ENCODE data around the gene CAMSAP2. TPM values are rescaled to one million over a fixed set of nuclear protein-coding genes. Genes with fewer than 3 reads are reported as not detected.

CAMSAP2 gene
- total and polyA plus RNA-seq, 5 donors from 2014 or later: 0.13 to 8.4 (median 0.60) TPM

DNA sequence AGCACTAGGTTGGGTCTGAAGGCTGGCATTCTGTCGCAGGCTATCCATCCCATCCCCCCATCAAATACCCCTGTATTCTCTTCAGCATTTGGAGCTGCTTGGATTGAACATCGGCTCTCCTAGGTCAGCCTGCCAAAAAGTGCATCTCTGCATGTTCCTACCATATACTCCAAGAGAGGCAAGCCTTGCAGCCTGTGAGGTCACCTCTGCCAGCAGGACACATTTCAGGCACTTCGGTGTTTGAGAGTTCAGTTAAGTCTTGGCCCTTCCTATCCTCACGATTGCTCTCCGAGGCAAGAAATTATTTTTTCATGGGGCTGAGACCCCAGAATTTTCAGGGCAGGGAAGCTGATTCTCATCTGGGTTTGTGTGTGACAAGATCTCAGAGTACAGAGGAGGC lies 136.7 kb downstream of the CAMSAP2 start:
- peaks cover 39% of the 10 kb centered on the region for H3K27me3 Mint-ChIP-seq
- DNase-seq (no peak), ATAC-seq (ENCODE audit: low read depth in 2 of 2) (no peak)
- peaks cover 10% of the 10 kb centered on the region for H3K27me3 ChIP-seq (ENCODE audit: control insufficient read depth, insufficient read depth, low read length)
- peaks cover 5% of the 10 kb centered on the region for H3K36me3 Mint-ChIP-seq
- peaks cover 35% of the 10 kb centered on the region for H3K4me1 ChIP-seq (ENCODE audit: control insufficient read depth, insufficient read depth, low read length, poor library complexity, severe bottlenecking)
- no peaks in the 10 kb centered on the region for H3K36me3 ChIP-seq (ENCODE audit: control insufficient read depth, insufficient read depth, low read length)
- H3K4me1 Mint-ChIP-seq: peaks cover 13 to 75% (median 30%) of the 10 kb centered on the region in 4 donors
- peak overlapping the region in 3 of 4 donors; percentile 31 to 36 (median 31) for H3K4me3 Mint-ChIP-seq
- H3K4me3 ChIP-seq (ENCODE audit: low read depth, low read length): no peak overlapping the region
- no peaks in the 10 kb centered on the region for H3K9me3 ChIP-seq (ENCODE audit: control insufficient read depth in 2 of 2, low read length in 2 of 2)
- H3K27ac Mint-ChIP-seq: peak overlapping the region in 2 of 3 donors; percentile 29 to 34
- H3K9me3 Mint-ChIP-seq: no peaks in the 10 kb centered on the region
- H3K27ac ChIP-seq (ENCODE audit: insufficient read depth, low read length, poor library complexity, severe bottlenecking): no peak overlapping the region

DNA sequence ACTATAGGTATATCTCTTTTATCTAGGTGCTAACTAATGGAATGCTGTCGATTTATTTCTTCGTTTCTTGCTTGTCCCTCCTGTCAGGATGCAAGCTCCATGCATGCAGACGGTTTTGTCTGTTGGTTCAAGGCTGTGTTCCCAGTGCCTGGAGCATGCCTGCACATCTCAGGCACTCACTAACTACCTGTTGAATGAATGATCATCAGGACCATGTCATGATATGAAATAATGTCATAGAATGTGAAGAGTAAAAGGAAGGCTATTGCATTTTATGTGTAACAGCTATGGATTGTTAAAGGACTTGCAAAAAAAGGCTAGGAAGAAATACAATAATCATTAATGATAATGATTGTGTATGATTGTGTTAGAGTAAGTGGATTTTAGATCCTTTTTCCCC lies 138.3 kb downstream of the CAMSAP2 start:
- Mint-ChIP-seq H3K4me1 (peaks cover 18 to 68% (median 21%) of the 10 kb centered on the region in 4 donors), H3K27me3 (peaks cover 30% of the 10 kb centered on the region), H3K36me3 (peaks cover 5% of the 10 kb centered on the region), H3K9me3 (no peaks in the 10 kb centered on the region), H3K4me3 (peak overlapping the region in 3 of 4 donors; percentile 23 to 59 (median 31)), H3K27ac (peak overlapping the region in 2 of 3 donors; percentile 3 to 83)
- ATAC-seq (ENCODE audit: low read depth in 2 of 2): no peak
- Histone ChIP-seq H3K36me3 (ENCODE audit: control insufficient read depth, insufficient read depth, low read length) (no peaks in the 10 kb centered on the region), H3K27ac (ENCODE audit: insufficient read depth, low read length, poor library complexity, severe bottlenecking) (peak overlapping the region; percentile 54), H3K4me1 (ENCODE audit: control insufficient read depth, insufficient read depth, low read length, poor library complexity, severe bottlenecking) (peaks cover 28% of the 10 kb centered on the region), H3K9me3 (ENCODE audit: control insufficient read depth in 2 of 2, low read length in 2 of 2) (no peaks in the 10 kb centered on the region), H3K27me3 (ENCODE audit: control insufficient read depth, insufficient read depth, low read length) (peaks cover 7% of the 10 kb centered on the region), H3K4me3 (ENCODE audit: low read depth, low read length) (peak overlapping the region; percentile 47)
- no peak for DNase-seq

DNA sequence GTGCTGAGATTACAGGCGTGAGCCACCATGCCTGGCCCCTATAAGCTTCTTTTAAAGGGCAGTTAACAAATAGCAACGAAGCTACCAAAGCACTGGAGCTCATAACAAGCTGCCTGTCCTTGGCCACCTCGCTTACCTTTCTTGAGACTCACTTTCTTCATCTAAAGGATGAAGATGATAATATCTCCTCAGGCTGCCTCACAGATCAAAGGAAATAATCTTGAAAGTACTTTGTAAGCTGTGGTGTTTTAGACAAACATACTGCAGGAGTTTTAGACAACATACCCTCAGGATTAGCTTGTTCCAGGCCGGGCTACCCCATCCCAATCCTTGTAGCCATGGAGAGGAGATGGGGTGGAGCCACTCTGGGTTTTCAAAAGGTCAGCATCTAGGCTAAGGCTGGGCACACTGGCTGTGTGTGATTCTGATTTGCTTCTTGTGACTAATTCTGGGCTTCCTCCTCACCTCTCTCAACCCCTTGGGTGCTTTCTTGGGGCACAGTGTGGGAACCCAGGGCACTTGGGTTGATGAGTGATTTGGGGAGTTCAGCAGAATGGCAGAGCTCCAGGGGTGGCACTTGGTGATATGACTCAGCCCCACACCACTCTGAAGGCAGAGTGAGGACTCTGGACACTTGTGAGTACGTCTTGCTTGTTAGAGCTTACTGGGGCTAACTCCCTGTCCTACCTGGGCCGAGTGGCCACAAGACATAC lies 139.3 kb downstream of the CAMSAP2 start:
- Histone ChIP-seq H3K36me3 (ENCODE audit: control insufficient read depth, insufficient read depth, low read length) (no peaks in the 10 kb centered on the region), H3K4me1 (ENCODE audit: control insufficient read depth, insufficient read depth, low read length, poor library complexity, severe bottlenecking) (peaks cover 26% of the 10 kb centered on the region), H3K27ac (ENCODE audit: insufficient read depth, low read length, poor library complexity, severe bottlenecking) (peak overlapping the region; percentile 54), H3K4me3 (ENCODE audit: low read depth, low read length) (peak overlapping the region; percentile 44), H3K9me3 (ENCODE audit: control insufficient read depth in 2 of 2, low read length in 2 of 2) (no peaks in the 10 kb centered on the region), H3K27me3 (ENCODE audit: control insufficient read depth, insufficient read depth, low read length) (peaks cover 7% of the 10 kb centered on the region)
- Mint-ChIP-seq H3K27ac (peak overlapping the region; percentile 78 to 86 (median 85)), H3K27me3 (peaks cover 32% of the 10 kb centered on the region), H3K4me3 (peak overlapping the region; percentile 18 to 65 (median 52)), H3K4me1 (peaks cover 18 to 66% (median 24%) of the 10 kb centered on the region in 4 donors), H3K36me3 (peaks cover 5% of the 10 kb centered on the region), H3K9me3 (no peaks in the 10 kb centered on the region)
- ATAC-seq (ENCODE audit: low read depth in 2 of 2) (peak; percentile 77 to 79), DNase-seq (peak; percentile 33 to 76 (median 37))

DNA sequence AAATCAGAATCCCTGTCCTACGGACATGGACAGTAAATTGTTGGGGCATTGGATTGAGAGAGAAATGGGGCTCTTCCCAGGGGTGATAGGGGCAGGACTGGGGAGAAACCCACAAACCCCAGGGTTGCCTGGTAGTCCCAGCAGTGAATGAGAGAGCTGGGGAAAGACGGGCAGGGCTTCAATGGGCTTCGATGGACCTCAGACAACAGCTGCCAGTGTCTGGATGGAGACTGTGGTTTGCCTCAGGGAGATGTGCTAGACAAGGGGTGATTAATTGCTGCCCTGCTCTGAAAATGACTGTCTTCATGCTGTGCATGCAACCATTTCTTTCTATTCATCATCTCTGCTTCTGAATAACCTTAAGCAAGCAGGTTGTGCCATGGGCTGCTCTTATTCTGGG lies 141.5 kb downstream of the CAMSAP2 start:
- Mint-ChIP-seq H3K9me3 (no peaks in the 10 kb centered on the region), H3K4me1 (peaks cover 18 to 62% (median 26%) of the 10 kb centered on the region in 4 donors), H3K27ac (peak overlapping the region in 2 of 3 donors; percentile 50 to 77), H3K27me3 (peaks cover 28% of the 10 kb centered on the region), H3K4me3 (peak overlapping the region in 1 of 4 donors; percentile 31), H3K36me3 (no peaks in the 10 kb centered on the region)
- peaks cover 4% of the 10 kb centered on the region for H3K27me3 ChIP-seq (ENCODE audit: control insufficient read depth, insufficient read depth, low read length)
- H3K9me3 ChIP-seq (ENCODE audit: control insufficient read depth in 2 of 2, low read length in 2 of 2): no peaks in the 10 kb centered on the region
- no peak overlapping the region for H3K27ac ChIP-seq (ENCODE audit: insufficient read depth, low read length, poor library complexity, severe bottlenecking)
- peaks cover 22% of the 10 kb centered on the region for H3K4me1 ChIP-seq (ENCODE audit: control insufficient read depth, insufficient read depth, low read length, poor library complexity, severe bottlenecking)
- DNase-seq (no peak), ATAC-seq (ENCODE audit: low read depth in 2 of 2) (no peak)
- H3K4me3 ChIP-seq (ENCODE audit: low read depth, low read length): no peak overlapping the region
- H3K36me3 ChIP-seq (ENCODE audit: control insufficient read depth, insufficient read depth, low read length): no peaks in the 10 kb centered on the region

DNA sequence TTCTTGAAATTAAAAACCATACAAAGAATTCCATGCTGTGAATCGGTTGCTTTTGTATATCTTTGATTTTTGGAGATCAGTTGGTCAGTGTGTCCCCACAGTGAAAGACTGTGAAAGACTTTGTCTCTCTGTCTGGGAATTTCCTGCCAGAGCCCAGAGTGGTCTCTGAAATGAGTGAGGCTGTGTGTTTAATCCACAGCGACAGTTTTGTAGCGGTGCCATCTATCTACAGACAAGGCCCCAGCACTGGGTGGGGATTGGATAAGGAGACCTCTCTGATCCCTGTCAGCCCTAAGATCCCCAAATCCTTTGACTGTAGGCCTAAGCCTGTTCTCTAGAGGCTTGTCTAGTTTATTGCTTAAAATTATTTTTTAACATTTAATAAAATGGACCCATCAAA lies 144.4 kb downstream of the CAMSAP2 start:
- H3K4me1 ChIP-seq (ENCODE audit: control insufficient read depth, insufficient read depth, low read length, poor library complexity, severe bottlenecking): peaks cover 21% of the 10 kb centered on the region
- H3K4me3 Mint-ChIP-seq: peak overlapping the region; percentile 7 to 64 (median 35)

DNA sequence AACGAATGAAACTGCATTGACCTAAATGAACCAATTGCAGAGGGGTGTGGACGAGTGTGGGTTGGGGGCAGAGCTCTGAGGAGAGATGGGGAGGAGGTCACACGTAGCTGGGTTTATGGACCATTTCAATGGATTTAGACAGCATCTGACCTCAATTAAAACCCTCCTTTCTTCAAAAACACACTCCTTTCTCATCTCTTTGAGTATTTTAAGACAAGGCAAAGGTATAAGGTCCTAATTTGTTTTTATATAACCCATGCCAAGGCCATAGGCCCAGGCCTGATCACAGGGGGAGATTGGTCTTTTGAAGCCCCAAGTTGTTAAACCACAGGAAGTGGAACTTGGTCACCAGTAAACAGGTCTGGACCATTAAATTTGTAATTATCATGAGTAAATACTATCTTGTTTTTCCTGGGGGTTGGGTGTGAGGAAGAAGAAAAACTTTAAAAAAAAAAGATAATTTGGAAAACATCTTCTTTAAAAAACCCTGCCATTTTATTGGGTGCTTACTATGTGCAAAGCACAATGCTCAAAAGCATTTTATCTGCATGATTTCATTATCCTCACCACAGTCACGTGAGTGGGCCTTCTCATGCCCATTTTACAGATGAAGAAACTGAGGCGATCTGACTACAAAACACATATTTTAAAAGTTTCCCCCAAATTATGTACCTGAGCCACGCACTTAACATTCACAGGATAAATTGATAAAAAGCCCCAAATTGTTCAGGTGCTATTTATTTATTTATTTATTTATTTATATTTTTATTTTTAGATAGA lies 147.1 kb downstream of the CAMSAP2 start:
- no peak for DNase-seq
- Histone ChIP-seq H3K36me3 (ENCODE audit: control insufficient read depth, insufficient read depth, low read length) (no peaks in the 10 kb centered on the region), H3K4me1 (ENCODE audit: control insufficient read depth, insufficient read depth, low read length, poor library complexity, severe bottlenecking) (peaks cover 35% of the 10 kb centered on the region), H3K27ac (ENCODE audit: insufficient read depth, low read length, poor library complexity, severe bottlenecking) (peak overlapping the region; percentile 60), H3K4me3 (ENCODE audit: low read depth, low read length) (peak overlapping the region; percentile 19), H3K9me3 (ENCODE audit: control insufficient read depth in 2 of 2, low read length in 2 of 2) (no peaks in the 10 kb centered on the region), H3K27me3 (ENCODE audit: control insufficient read depth, insufficient read depth, low read length) (peaks cover 2% of the 10 kb centered on the region)
- H3K4me1 Mint-ChIP-seq: peaks cover 23 to 68% (median 44%) of the 10 kb centered on the region in 4 donors
- H3K4me3 Mint-ChIP-seq: peak overlapping the region in 3 of 4 donors; percentile 16 to 68 (median 40)
- no peak for ATAC-seq (ENCODE audit: low read depth in 2 of 2)
- peak overlapping the region; percentile 52 to 67 (median 56) for H3K27ac Mint-ChIP-seq
- H3K9me3 Mint-ChIP-seq: no peaks in the 10 kb centered on the region
- H3K36me3 Mint-ChIP-seq: no peaks in the 10 kb centered on the region
- H3K27me3 Mint-ChIP-seq: peaks cover 35% of the 10 kb centered on the region

More for the DNA sequence above, 144.4 kb downstream of the CAMSAP2 start:
- Histone ChIP-seq H3K9me3 (ENCODE audit: control insufficient read depth in 2 of 2, low read length in 2 of 2) (no peaks in the 10 kb centered on the region), H3K27ac (ENCODE audit: insufficient read depth, low read length, poor library complexity, severe bottlenecking) (no peak overlapping the region), H3K36me3 (ENCODE audit: control insufficient read depth, insufficient read depth, low read length) (no peaks in the 10 kb centered on the region), H3K4me3 (ENCODE audit: low read depth, low read length) (peak overlapping the region; percentile 19), H3K27me3 (ENCODE audit: control insufficient read depth, insufficient read depth, low read length) (no peaks in the 10 kb centered on the region)
- Mint-ChIP-seq H3K9me3 (no peaks in the 10 kb centered on the region), H3K4me1 (peaks cover 16 to 55% (median 28%) of the 10 kb centered on the region in 4 donors), H3K36me3 (no peaks in the 10 kb centered on the region), H3K27ac (peak overlapping the region in 1 of 3 donors; percentile 11), H3K27me3 (peaks cover 21% of the 10 kb centered on the region)
- DNase-seq: no peak
- ATAC-seq (ENCODE audit: low read depth in 2 of 2): no peak

DNA sequence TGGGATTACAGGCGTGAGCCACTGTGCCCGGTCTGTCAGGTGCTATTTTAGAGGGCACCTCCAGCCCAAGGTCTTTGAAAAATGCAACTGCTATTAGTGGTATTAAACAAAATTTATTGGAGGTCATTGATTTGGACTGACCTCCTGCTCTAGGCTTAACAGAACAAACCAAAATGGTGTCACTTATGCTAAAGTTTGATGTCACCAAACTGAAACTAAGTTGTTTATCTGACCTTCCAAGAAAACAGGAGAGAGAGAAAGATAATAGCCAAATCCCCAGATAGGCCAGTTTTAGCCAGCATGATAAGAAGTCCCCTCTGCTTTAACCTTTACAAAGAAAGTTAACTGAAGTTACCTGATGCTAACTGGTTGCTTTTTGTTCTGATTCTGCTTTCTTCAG lies 147.9 kb downstream of the CAMSAP2 start:
- Histone ChIP-seq H3K9me3 (ENCODE audit: control insufficient read depth in 2 of 2, low read length in 2 of 2) (no peaks in the 10 kb centered on the region), H3K4me1 (ENCODE audit: control insufficient read depth, insufficient read depth, low read length, poor library complexity, severe bottlenecking) (peaks cover 43% of the 10 kb centered on the region), H3K27ac (ENCODE audit: insufficient read depth, low read length, poor library complexity, severe bottlenecking) (peak overlapping the region; percentile 47), H3K36me3 (ENCODE audit: control insufficient read depth, insufficient read depth, low read length) (no peaks in the 10 kb centered on the region), H3K27me3 (ENCODE audit: control insufficient read depth, insufficient read depth, low read length) (peaks cover 2% of the 10 kb centered on the region), H3K4me3 (ENCODE audit: low read depth, low read length) (no peak overlapping the region)
- Mint-ChIP-seq H3K4me3 (peak overlapping the region in 3 of 4 donors; percentile 27 to 88 (median 56)), H3K27me3 (peaks cover 38% of the 10 kb centered on the region), H3K27ac (peak overlapping the region in 2 of 3 donors; percentile 68 to 86), H3K36me3 (no peaks in the 10 kb centered on the region), H3K4me1 (peaks cover 18 to 66% (median 43%) of the 10 kb centered on the region in 4 donors), H3K9me3 (no peaks in the 10 kb centered on the region)
- ATAC-seq (ENCODE audit: low read depth in 2 of 2) (no peak), DNase-seq (no peak)

All from CD4-positive, CD25-positive, alpha-beta regulatory T cell (primary cell).